ENCODE results near the gene HLA-DRB5. TPM values are rescaled to one million over a fixed set of nuclear protein-coding genes. Genes with fewer than 3 reads are reported as not detected.

Gene HLA-DRB5
- total and polyA plus RNA-seq, 2 of the 4 experiments (the other 2 are of a cell fraction) = not detected

GRCh38 chr6:32554116-32554965 lies 24.3 kb upstream of the HLA-DRB5 start:
- Histone ChIP-seq H2BK120ac (ENCODE audit: low read depth, low read length) (no peak overlapping the region), H2AK5ac (ENCODE audit: low read depth, low read length) (no peak overlapping the region), H3K4me3 (ENCODE audit: insufficient read depth, low read depth, low read length) (no peak overlapping the region), H2BK20ac (ENCODE audit: low read depth, low read length) (no peak overlapping the region), H3K9me3 (ENCODE audit: control insufficient read depth, insufficient read depth, low read length) (no peaks in the 10 kb centered on the region), H3K18ac (ENCODE audit: low read depth, low read length) (no peak overlapping the region), H4K5ac (ENCODE audit: low read depth, low read length) (no peak overlapping the region), H2AK9ac (replicated peaks; ENCODE audit: low read depth, low read length, poor library complexity) (no peak overlapping the region), H3K27ac (ENCODE audit: insufficient read depth, low read length) (no peak overlapping the region), H4K8ac (ENCODE audit: low read depth in 2 of 2, low read length in 2 of 2) (no peak overlapping the region), H3K4ac (ENCODE audit: low read depth, low read length) (no peak overlapping the region), H3K4me2 (ENCODE audit: low read depth, low read length) (no peak overlapping the region), H2AFZ (replicated peaks; ENCODE audit: low read length, poor library complexity) (no peak overlapping the region), H2BK5ac (ENCODE audit: low read depth, low read length, poor library complexity, severe bottlenecking) (no peak overlapping the region), H3K14ac (replicated peaks; ENCODE audit: low read depth, low read length) (no peak overlapping the region), H4K20me1 (ENCODE audit: insufficient read depth, low read length) (no peaks in the 10 kb centered on the region), H3K9me1 (ENCODE audit: insufficient read depth, low read length) (no peaks in the 10 kb centered on the region), H3K23ac (ENCODE audit: low read depth, low read length) (no peak overlapping the region), H4K91ac (ENCODE audit: insufficient read depth, low read depth, low read length) (no peak overlapping the region), H3K27me3 (ENCODE audit: control insufficient read depth, insufficient read depth, low read length) (no peaks in the 10 kb centered on the region), H3K79me1 (ENCODE audit: low read depth in 1 of 2, low read length in 2 of 2) (no peaks in the 10 kb centered on the region), H3K9ac (ENCODE audit: low read depth, low read length) (no peak overlapping the region), H3K56ac (ENCODE audit: extremely low read depth, insufficient read depth, low read length) (no peak overlapping the region), H2BK15ac (ENCODE audit: low read depth, low read length) (no peak overlapping the region), H3K36me3 (ENCODE audit: control insufficient read depth, insufficient read depth, low read length) (no peaks in the 10 kb centered on the region), H3K4me1 (ENCODE audit: control insufficient read depth, insufficient read depth, low read length) (no peaks in the 10 kb centered on the region)
- dilution Hi-C loops (cut with HindIII; ENCODE audit: low sequenced_read_pairs, unreplicated experiment) (no loop called here), in situ Hi-C loops (cut with MboI; ENCODE audit: low sequenced_read_pairs) (no loop called here), intact Hi-C loops (cut with micrococcal nuclease) (no loop called here)
- TF ChIP-seq POLR2A (IDR thresholded peaks at IDR 0.05; ENCODE audit: low read depth, low read length) = no peak
- ChIA-PET CTCF (no interaction called here), POLR2A (ENCODE audit: unreplicated experiment) (no interaction called here)
- DNase-seq = no peak
- no peak for ATAC-seq (ENCODE audit: low read depth)
- no TSS peak for BruUV-seq (replicated peaks)
- WGBS, 2 experiments (ENCODE audit: extremely low coverage in 2 of 2, insufficient read length in 1 of 2) = no CpG with 5 or more reads among the region's 9 CpGs

Data from IMR-90 (cell line).